Measurements from ENCODE around the gene KRT78. TPM values are rescaled to one million over a fixed set of nuclear protein-coding genes. Genes with fewer than 3 reads are reported as not detected.
"Not testable (repeated sequence)": the region's sequence is repeated elsewhere in the genome, so short reads cannot be mapped to it uniquely, and the experiment has no call there.

KRT78 gene
- polyA plus RNA-seq, 1 donor, result not detected

- DNase-seq, result no peak
These were observed 22.7 kb upstream of the KRT78 start for GRCh38 chr12:52871291-52872039.

GRCh38 chr12:52870361-52871290 lies 21.8 kb upstream of the KRT78 start:
- no peak for DNase-seq

DNA sequence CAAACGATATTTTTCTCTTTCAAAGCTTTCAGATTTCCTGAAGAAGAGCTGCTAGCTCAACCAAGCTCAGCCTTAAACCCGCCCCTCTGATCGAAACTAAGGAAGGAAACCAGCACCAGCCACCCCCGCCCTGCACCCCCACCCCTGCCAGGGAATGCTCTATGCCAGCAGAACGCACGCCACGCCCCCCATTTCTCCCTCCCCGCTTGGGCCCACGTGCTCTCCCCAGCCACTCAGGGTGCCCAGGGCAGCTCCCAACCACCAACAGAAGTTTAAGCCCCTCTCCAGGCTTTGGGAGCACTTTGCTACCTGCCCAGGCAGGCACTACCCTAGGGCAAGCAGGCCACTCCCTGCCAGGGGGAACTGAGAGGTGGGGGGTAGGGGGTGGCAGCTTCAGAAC lies 18.8 kb upstream of the KRT78 start:
- DNase-seq, result no peak

- no peak for DNase-seq
These were observed 18.4 kb upstream of the KRT78 start for GRCh38 chr12:52867152-52867551.

DNA sequence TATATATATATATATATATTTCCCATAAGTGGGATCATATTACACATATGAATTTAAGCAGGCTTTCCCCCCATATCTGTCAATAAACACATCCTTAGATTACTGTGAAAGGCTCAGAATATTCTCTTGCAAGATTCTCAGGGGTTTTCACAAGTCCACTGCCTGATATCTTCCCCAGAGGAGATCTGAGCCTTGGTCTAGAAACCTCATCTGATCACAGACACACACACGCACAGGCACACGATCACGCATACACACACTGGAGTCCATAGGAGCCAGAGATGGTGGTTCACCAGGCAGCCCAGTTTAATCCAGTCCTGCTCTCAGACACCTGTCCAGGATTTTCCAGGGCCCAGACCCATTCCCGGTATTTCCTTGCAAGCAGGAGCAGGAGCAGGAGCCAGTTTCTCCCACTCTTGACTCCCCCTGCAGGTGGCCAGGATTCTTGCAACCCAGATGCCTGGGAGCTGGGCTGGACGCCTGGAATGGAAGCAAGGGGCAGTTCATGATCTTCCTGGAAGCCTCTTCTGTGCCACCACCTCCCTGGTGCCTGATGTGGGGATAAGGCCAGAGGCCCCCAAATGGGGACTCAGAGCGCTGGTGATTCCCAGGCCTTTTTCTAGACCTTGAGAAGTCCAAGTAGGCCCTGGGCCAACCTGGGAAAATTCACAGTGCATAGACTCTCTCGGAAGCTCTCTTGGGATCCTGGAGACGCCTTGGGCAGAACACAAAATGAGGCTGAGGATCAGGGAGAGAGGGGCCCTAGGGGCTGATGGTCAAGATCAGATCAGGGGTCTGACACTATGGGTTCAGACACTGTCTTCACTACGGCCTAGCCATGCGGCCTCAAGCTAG lies 16.5 kb upstream of the KRT78 start:
- peak; percentile 47 for DNase-seq

DNA sequence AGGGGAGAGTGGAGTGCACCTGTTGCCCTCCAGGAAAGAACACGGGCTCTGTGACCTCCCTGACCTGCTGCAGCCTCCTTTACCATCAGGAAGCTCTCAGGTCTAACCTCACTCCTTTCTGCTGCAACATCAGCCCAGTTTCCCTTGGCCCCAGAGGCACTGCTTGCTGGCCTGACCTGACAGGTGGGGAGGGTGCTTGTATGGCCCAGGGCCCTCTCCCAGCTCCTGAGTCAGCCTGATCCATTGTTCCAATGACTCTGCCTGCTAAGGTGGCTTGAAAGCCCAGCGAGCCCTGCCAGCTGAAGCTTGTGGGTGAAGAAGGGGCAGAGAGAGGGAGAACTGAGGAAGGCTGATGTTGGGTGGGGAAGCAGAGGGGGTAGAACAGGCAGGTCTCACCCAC lies 13.2 kb upstream of the KRT78 start:
- no peak for DNase-seq

DNA sequence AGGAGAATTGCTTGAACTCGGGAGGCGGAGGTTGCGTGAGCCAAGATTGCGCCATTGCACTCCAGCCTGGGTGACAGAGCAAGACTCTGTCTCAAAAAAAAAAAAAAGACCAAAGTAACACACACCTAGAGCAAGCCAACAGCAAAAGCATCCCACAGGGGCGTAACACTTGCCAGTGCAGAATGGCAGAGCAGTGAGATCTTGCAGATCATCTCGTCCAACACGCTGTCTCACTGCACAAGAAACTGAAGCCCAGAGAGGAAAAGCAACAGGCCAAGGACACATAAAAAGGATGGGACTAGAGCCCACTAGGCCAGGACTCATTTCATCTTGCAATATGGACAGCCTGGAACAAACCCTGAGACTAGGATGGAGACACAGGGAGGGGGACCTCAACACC lies 12.7 kb upstream of the KRT78 start:
- no peak for DNase-seq

GRCh38 chr12:52860102-52860823 lies 11.5 kb upstream of the KRT78 start:
- no peak for DNase-seq

GRCh38 chr12:52857500-52857899 lies 8.7 kb upstream of the KRT78 start:
- DNase-seq, result no peak

- DNase-seq, result no peak
These were observed 8.0 kb upstream of the KRT78 start for GRCh38 chr12:52856787-52857186.

DNA sequence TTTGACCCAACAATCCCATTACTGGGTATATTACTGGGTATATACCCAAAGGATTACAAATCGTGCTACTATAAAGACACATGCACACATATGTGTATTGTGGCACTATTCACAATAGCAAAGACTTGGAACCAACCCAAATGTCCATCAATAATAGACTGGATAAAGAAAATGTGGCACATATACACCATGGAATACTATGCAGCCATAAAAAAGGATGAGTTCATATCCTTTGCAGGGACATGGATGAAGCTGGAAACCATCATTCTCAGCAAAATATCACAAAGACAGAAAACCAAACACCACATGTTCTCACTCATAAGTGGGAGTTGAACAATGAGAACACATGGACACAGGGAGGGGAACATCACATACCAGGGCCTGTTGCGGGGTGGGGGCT lies 7.3 kb upstream of the KRT78 start:
- DNase-seq, result not testable (repeated sequence)

- DNase-seq, result no peak
These were observed 3.0 kb upstream of the KRT78 start for GRCh38 chr12:52851787-52852186.

DNA sequence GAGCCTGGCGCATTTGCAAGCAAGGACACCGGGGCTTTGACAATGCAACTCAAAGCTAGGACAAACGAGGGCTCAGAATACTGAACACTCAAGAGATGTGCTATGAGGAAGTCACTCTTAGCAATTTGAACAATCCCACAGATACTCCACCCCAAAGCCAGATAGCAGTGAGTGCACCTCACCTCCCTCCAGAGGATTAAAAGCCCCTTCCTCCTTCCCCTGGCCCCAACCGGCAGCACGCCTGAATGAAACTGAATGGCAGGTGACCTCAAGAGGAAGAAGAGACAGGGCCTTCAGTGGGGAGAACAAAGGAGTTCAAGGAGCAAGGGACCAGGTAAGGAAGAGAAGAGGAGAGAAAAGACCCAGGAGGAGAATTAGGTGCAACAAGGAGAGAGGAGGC lies 1.9 kb upstream of the KRT78 start:
- DNase-seq, result no peak

DNA sequence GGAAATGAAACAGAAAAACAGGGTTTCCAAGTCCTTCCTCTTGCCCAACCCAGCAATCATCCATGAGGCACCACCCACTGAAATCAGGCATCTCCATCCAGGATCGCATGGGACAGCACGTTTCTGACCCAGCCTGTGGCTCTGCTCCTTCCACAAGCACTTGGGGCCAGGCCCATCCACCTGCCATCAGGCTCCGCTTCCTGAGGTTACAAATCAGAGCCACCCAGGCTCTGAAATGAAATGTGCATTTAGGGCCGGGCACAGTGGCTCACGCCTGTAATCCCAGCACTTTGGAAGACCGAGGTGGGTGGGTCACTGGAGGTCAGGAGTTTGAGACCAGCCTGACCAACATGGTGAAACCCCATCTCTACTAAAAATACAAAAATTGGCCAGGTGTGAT lies 717 bp upstream of the KRT78 start:
- no peak for DNase-seq

- no peak for DNase-seq
These were observed 1.3 kb downstream of the KRT78 start for GRCh38 chr12:52847335-52848102.

GRCh38 chr12:52846356-52846970 lies 2.3 kb downstream of the KRT78 start:
- no peak for DNase-seq

- DNase-seq, result no peak
These were observed 2.8 kb downstream of the KRT78 start for GRCh38 chr12:52845946-52846345.

GRCh38 chr12:52844386-52844785 lies 4.4 kb downstream of the KRT78 start:
- no peak for DNase-seq

DNA sequence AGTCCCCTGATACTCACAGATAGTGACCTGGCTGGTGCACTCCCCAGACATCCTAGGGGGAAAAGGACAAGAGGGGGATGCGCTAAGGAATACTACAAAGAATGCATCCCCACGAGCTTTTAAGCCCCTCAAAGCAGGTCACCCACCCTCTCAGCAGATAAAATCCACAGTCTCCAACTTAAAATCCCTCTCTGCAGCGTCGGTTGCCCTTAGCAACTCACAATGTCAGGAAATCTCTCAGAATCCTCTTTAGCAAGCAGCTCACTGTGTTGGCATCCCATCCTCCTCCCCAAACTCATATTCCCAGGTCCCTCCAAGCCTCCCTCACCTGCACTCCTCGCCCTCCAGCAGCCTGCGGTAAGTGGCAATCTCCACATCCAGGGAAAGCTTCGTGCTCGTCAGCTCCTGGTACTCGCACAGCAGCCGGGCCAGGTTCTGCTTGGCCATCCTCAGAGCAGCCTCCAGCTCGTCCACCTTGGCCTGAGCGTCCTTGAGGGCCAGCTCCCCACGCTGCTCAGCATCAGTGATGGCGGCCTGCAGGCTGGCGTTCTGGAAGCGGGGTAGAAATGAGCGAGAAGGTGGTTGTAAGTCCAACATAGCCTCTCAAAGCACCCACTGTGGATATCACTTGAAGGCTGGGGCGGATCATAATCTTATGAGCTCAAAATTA lies 9.2 kb downstream of the KRT78 start:
- DNase-seq, result no peak
